ENCODE data around the gene CAPRIN2.

Gene CAPRIN2

DNA sequence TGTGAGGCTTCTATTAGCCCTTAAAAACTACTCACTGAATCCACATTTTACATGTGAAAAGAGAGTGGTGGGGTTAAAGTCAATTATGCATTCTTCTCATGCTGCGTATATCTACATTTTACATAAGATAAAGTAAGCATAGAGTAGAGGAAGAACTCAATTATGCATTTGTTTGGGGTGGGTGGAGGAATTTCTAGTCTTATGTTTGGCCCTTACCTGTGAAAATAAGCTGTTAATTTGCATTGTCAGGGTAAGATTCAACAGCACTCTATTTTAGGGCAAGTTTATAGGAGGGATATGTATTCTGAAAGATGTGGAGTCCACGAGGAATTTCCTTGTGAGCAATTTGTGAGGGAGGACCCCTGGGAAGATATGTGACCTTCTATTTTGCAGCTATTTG lies 30.9 kb upstream of the CAPRIN2 start:
- TF ChIP-seq, protein P1, sequence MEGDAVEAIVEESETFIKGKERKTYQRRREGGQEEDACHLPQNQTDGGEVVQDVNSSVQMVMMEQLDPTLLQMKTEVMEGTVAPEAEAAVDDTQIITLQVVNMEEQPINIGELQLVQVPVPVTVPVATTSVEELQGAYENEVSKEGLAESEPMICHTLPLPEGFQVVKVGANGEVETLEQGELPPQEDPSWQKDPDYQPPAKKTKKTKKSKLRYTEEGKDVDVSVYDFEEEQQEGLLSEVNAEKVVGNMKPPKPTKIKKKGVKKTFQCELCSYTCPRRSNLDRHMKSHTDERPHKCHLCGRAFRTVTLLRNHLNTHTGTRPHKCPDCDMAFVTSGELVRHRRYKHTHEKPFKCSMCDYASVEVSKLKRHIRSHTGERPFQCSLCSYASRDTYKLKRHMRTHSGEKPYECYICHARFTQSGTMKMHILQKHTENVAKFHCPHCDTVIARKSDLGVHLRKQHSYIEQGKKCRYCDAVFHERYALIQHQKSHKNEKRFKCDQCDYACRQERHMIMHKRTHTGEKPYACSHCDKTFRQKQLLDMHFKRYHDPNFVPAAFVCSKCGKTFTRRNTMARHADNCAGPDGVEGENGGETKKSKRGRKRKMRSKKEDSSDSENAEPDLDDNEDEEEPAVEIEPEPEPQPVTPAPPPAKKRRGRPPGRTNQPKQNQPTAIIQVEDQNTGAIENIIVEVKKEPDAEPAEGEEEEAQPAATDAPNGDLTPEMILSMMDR (IDR thresholded peaks at IDR 0.05) = no peak
- Histone ChIP-seq H3K9me3 (no peaks in the 10 kb centered on the region), H3K4me1 (no peaks in the 10 kb centered on the region), H3K27ac (no peak overlapping the region), H3K4me3 (no peak overlapping the region), H3K36me3 (no peaks in the 10 kb centered on the region), H3K27me3 (no peaks in the 10 kb centered on the region)
- intact Hi-C loops (cut with DNase I; ENCODE audit: low total_unique reads) = no loop called here
- DNase-seq = no peak

DNA sequence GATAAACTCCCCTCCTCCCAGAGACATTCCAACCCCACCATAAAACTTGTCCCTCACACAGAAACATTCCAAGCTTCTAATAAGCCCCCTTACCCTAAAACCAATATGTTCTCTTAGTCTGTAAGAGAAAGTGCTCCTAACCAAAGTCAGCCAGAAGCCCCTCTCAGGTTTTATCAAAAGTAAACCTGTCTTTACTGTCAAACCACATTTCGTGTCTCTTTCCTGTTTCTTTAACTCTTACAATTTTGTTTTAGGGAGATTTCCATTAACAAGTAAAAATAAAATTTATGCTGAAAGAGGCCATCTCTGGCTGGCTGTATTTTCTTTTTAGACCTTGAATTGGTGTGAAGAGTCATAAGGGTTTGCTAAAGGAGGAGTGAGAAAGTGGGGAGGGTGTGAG lies 29.8 kb upstream of the CAPRIN2 start:
- intact Hi-C loops (cut with DNase I; ENCODE audit: low total_unique reads) = no loop called here
- H3K4me3 ChIP-seq = no peak overlapping the region
- no peaks in the 10 kb centered on the region for H3K36me3 ChIP-seq

DNA sequence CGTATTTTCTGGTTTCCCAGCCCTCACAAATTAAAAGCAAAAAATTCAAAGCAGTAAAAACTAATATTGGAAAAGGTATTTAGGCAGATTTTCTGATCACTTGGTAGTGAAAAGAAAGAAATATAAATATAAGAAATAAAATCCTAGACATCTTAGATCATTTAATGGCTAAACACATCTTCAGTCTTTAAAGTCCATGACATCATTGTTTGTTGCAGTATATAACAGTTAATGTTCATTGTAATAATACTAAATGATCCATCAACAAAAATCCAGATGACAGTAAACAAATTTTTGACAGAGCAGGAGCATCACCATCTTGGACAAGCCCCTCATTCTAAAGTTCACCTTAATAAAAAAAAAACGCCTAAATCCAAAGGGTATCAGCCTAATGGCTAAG lies 29.2 kb upstream of the CAPRIN2 start:
- TF ChIP-seq, protein P1 (IDR thresholded peaks at IDR 0.05) = no peak
- Histone ChIP-seq H3K4me3 (no peak overlapping the region), H3K27me3 (no peaks in the 10 kb centered on the region), H3K27ac (no peak overlapping the region), H3K9me3 (no peaks in the 10 kb centered on the region), H3K36me3 (no peaks in the 10 kb centered on the region), H3K4me1 (no peaks in the 10 kb centered on the region)
- intact Hi-C loops (cut with DNase I; ENCODE audit: low total_unique reads) = no loop called here
- DNase-seq = no peak

More for the DNA sequence above, 29.8 kb upstream of the CAPRIN2 start:
- Histone ChIP-seq H3K27ac (no peak overlapping the region), H3K27me3 (no peaks in the 10 kb centered on the region), H3K9me3 (no peaks in the 10 kb centered on the region), H3K4me1 (no peaks in the 10 kb centered on the region)
- TF ChIP-seq, protein P1 (IDR thresholded peaks at IDR 0.05) = no peak
- no peak for DNase-seq

DNA sequence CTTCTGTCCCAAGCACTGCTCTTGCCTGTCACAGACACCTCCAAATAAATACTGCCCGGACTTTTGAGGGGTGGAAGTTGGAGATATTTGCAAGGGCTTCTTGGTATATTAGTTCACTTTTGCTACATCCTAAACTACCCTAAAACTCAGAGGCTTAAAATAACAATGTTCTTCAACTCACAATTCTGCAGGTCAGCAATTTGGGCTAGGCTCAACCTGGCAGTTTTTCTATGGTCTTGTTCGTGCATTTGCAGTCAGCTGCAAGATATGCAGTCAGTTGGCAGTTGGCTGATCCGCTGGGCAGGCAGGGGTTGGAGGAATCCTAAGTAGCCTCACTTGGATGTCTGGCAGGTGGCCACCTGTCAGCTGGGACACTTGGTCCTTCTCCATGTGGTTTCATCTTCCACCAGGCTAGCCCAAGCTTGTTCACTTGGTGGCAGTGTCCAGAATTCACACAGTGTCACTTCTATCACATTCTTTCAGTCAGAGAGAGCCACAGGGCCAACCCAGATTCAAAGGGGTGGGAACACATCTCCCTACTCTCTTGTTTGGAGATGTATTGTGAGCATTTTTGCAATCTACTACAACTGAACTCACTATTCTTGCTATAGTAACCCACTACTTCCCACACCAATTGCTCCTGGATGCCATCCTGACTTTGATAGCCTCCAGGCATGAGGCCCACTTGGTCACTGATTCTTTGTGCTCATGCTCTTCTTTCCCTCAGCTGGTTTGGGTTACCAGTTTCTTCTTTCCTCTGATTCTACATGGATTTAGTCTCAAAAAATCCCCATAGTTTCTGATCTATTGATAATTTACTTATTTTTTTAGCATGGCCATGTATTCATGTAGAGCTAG lies 27.8 kb upstream of the CAPRIN2 start:
- TF ChIP-seq, protein P1 (IDR thresholded peaks at IDR 0.05) = no peak
- Histone ChIP-seq H3K36me3 (no peaks in the 10 kb centered on the region), H3K4me3 (no peak overlapping the region), H3K4me1 (no peaks in the 10 kb centered on the region), H3K27me3 (no peaks in the 10 kb centered on the region), H3K9me3 (no peaks in the 10 kb centered on the region), H3K27ac (no peak overlapping the region)
- no peak for DNase-seq
- intact Hi-C loops (cut with DNase I; ENCODE audit: low total_unique reads) = no loop called here

DNA sequence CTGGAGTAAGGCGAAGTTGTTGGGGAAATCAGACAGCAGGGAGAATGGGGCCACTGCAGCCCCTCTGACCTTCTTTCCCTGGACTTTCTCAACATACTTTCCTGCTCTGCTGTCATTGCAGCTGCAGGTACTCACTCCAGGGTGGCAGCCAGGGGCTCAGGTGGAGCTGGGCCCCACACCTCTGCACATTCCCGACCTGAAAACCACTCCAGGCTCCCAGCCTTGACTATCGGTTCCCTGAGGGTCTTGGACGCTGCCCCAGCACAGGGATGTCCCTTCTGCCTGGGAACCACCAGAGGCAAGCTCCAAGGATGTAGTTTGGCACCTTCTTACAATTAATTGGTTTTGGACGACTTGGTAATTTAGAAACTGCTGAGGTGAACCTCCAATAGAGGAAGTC lies 24.8 kb upstream of the CAPRIN2 start:
- TF ChIP-seq, protein P1 (IDR thresholded peaks at IDR 0.05) = no peak
- no peak overlapping the region for H3K27ac ChIP-seq
- no peaks in the 10 kb centered on the region for H3K36me3 ChIP-seq
- intact Hi-C loops (cut with DNase I; ENCODE audit: low total_unique reads) = no loop called here
- H3K4me1 ChIP-seq = no peaks in the 10 kb centered on the region
- DNase-seq = no peak
- H3K9me3 ChIP-seq = no peaks in the 10 kb centered on the region
- H3K4me3 ChIP-seq = no peak overlapping the region
- no peaks in the 10 kb centered on the region for H3K27me3 ChIP-seq
